Spleen (tissue), 7 donors: ENCODE results near the gene TMEM119.

Experiments
- CTCF ChIP-seq, 11 experiments: fragments of 200-600 bp in 7 of 11; fragments of 450-650 bp in 4 of 11; sonication (generic) in 4 of 11; IDR thresholded peaks in 8 of 11; conservative IDR thresholded peaks in 3 of 11; 1 replicate in 7 of 11; 2 replicates in 4 of 11; pipeline versions ENCODE4 v1.4.0 to v1.8.0; 2016 to 2021; ENCODE audit warnings: antibody characterized with exemption in 11 of 11, inconsistent platforms in 4 of 11, mild to moderate bottlenecking in 1 of 11
- POLR2AphosphoS5 ChIP-seq, 3 donors: sonication (generic); formaldehyde crosslinking; IDR thresholded peaks; one replicate each; pipeline ENCODE4 v1.5.1; 2017; ENCODE audit warnings: antibody characterized with exemption in 3 of 3
- donor health status: DM: no; HTN: no; CAD: no; lungs with moderate emphysema.
- donor health status: DM: no; HTN: no; CAD: no.
- donor health status: DM: no; HTN: no; CAD: no.

DNA sequence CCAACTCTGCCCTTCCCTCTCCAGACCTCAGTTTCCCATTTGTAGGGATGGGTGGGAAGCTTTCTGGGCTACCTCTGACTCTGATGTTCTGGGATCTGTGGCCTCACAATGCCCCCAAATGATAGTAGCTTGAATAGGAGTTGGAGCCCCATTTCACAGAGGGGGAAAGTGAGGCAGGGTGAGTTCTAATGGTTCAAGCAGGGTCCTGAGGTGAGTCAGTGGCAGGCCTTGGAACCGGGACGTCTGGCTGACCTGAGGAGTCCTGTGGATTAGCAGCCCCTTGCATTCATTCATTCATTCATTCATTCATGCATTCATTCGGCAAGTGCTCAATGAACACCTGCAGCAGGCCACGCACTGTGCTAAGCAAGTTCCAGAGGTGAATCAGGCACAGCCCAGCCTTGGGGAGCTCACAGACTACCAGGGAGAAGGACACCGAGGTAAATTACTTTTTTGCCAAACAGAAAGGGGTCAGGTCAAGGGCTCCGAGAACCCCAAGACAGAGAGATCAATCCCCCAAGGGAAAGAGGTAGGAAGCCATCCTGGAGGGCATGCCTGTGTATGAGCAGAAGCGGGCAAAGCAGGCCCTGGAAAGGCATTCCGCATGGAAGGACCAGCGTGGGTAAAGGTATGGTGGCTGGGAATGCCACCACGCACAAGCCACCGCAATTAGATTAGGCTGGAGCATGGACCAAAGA is 818 bp upstream of the TMEM119 start:
- TF ChIP-seq CTCF (IDR thresholded peaks at IDR 0.05 in 8 of 11, conservative IDR thresholded peaks at IDR 0.05 in 3 of 11) (no peak), POLR2AphosphoS5 (IDR thresholded peaks at IDR 0.05) (no peak)
